GM19193 (cell line): Measurements from ENCODE around the gene RGS12.

Experiments used
- POLR2A ChIP-seq: IDR thresholded peaks from 4 replicates; pipeline ENCODE4 v1.6.1; 2011; ENCODE audit not compliant: insufficient read depth, insufficient read length; ENCODE audit errors: extremely low read depth

The RGS12 gene

GRCh38 chr4:3292571-3293400, at the start of gene RGS12:
Gene RGS12 (plus strand): TSS chr4:3293021. CDS start chr4:3316171, 23,150 bp downstream.
- peak; percentile 39 for TF ChIP-seq POLR2A

GRCh38 chr4:3243136-3243780, 49.6 kb upstream of the RGS12 start:
- no peak for TF ChIP-seq POLR2A

- no peak for TF ChIP-seq POLR2A
Observed at GRCh38 chr4:3244002-3244401, 48.8 kb upstream of the RGS12 start.

- no peak for TF ChIP-seq POLR2A
Observed at GRCh38 chr4:3244747-3245146, 48.1 kb upstream of the RGS12 start.

GRCh38 chr4:3245676-3246075, 47.1 kb upstream of the RGS12 start:
- TF ChIP-seq POLR2A: no peak

- TF ChIP-seq POLR2A: no peak
Observed at GRCh38 chr4:3246458-3247398, 46.1 kb upstream of the RGS12 start.

- no peak for TF ChIP-seq POLR2A
Observed at GRCh38 chr4:3247399-3248177, 45.2 kb upstream of the RGS12 start.

- no peak for TF ChIP-seq POLR2A
Observed at GRCh38 chr4:3248178-3248480, 44.7 kb upstream of the RGS12 start.

GRCh38 chr4:3248811-3249661, 43.8 kb upstream of the RGS12 start, which contains the start of gene MSANTD1:
Gene MSANTD1 (plus strand): TSS chr4:3249159. CDS start chr4:3249223, 64 bp downstream.
- no peak for TF ChIP-seq POLR2A

- no peak for TF ChIP-seq POLR2A
Observed at GRCh38 chr4:3249711-3250437, 42.9 kb upstream of the RGS12 start.

- no peak for TF ChIP-seq POLR2A
Observed at GRCh38 chr4:3250438-3250955, 42.3 kb upstream of the RGS12 start.

- TF ChIP-seq POLR2A: no peak
Observed at GRCh38 chr4:3250956-3251690, 41.7 kb upstream of the RGS12 start.
